ENCODE data around the gene SLC44A5. TPM values are rescaled to one million over a fixed set of nuclear protein-coding genes. Genes with fewer than 3 reads are reported as not detected.

The SLC44A5 gene
- total RNA-seq, 2 donors from 2014 or later: 4.6 to 10.0 TPM

- no peak overlapping the region for H3K27ac Mint-ChIP-seq
- no peak overlapping the region for H3K4me3 Mint-ChIP-seq
- no peaks in the 10 kb centered on the region for H3K36me3 Mint-ChIP-seq (ENCODE audit: low read depth)
- WGBS, 2 experiments (ENCODE audit: insufficient coverage in 1 of 2, insufficient read length in 1 of 2): 98% methylated on average over 3 of the region's 3 CpGs; no CpG with 5 or more reads in 1 of the 2 experiments
- TF ChIP-seq CTCF (conservative IDR thresholded peaks at IDR 0.05): no peak
- H3K27me3 Mint-ChIP-seq (ENCODE audit: insufficient read depth): peaks cover 12% of the 10 kb centered on the region
- peaks cover 4% of the 10 kb centered on the region for H3K4me1 ChIP-seq (ENCODE audit: control insufficient read depth, insufficient read depth, low read length)
- H3K9me3 ChIP-seq (ENCODE audit: control insufficient read depth, low read length): peaks cover 4% of the 10 kb centered on the region
- peaks cover 25% of the 10 kb centered on the region for H3K4me1 Mint-ChIP-seq
- H3K27ac ChIP-seq (ENCODE audit: low read depth, low read length): no peak overlapping the region
- peaks cover 1% of the 10 kb centered on the region for H3K9me3 Mint-ChIP-seq
- no peaks in the 10 kb centered on the region for H3K27me3 ChIP-seq (ENCODE audit: control insufficient read depth, insufficient read depth, low read length, poor library complexity, severe bottlenecking)
- no peak overlapping the region for H3K9ac ChIP-seq (ENCODE audit: extremely low read depth, low read length, poor library complexity, severe bottlenecking)
- no peak for DNase-seq
- H3K36me3 ChIP-seq (ENCODE audit: control insufficient read depth, insufficient read depth, low read length): no peaks in the 10 kb centered on the region
- H3K4me3 ChIP-seq (ENCODE audit: low read length): no peak overlapping the region
These were observed 451.8 kb downstream of the SLC44A5 start for GRCh38 chr1:75159154-75159553.

Other genes starting within 250 kb of the SLC44A5 start
- gene ACADM, start 113.6 kb upstream of the SLC44A5 start, total RNA-seq: 10 to 100 TPM; 63.5 to 68.0 TPM
- 100 to 1,000 TPM; 108 to 113 TPM for gene RABGGTB, start 175.1 kb upstream of the SLC44A5 start, total RNA-seq
- under 1 TPM; 0.13 to 0.46 TPM for gene MSH4, start 185.8 kb upstream of the SLC44A5 start, total RNA-seq